HCT116 (cell line): ENCODE results near the gene TAF4. TPM values are rescaled to one million over a fixed set of nuclear protein-coding genes. Genes with fewer than 3 reads are reported as not detected.

ENCODE experiments used
- ATAC-seq: fragments of 200-7000 bp; cut with Tn5 transposase; 2 replicates; pipeline ENCODE4 v1.9.1; 2020; ENCODE audit warnings: mild to moderate bottlenecking, moderate library complexity
- BruUV-seq: library from RNA; stranded (reverse); fragments of 400-500 nt; replicated peaks from 2 replicates; lab custom pipeline; 2021; lab: Mats Ljungman, UMichigan
- CTCF ChIA-PET: fragments of 300-600 bp; sonication (Branson Sonifier 250); formaldehyde crosslinking; loops from one replicate; lab custom pipeline; 2021; ENCODE audit warnings: antibody characterized with exemption; lab: Charles Lee
- POLR2A ChIA-PET: fragments of 300-600, 350-600 bp; sonication (Branson Sonifier 250); formaldehyde crosslinking; loops from one replicate; lab custom pipeline; 2021; ENCODE audit warnings: antibody characterized with exemption; lab: Charles Lee
- RAD21 ChIA-PET, 2 experiments: fragments of 300-600 bp; sonication (Branson Sonifier 250); formaldehyde crosslinking; loops; one replicate each; lab custom pipeline; 2023; ENCODE audit warnings: low total read pairs in 2 of 2; ENCODE audit not compliant: uncharacterized antibody in 2 of 2, unreplicated experiment in 2 of 2, low non-redundant PET in 1 of 2; lab: Charles Lee
- DNase-seq: peaks from one replicate; pipeline ENCODE4 v3.0.0-alpha.2; 2010; ENCODE audit warnings: low read depth, low spot score
- H2AFZ ChIP-seq: fragments of 200-600 bp; shearing (Covaris generic), sonication (generic); 2 replicates; pipeline ENCODE4 v1.6.1; 2017; ENCODE audit warnings: low read depth, mixed run types, mixed read lengths, antibody characterized with exemption, low read length; ENCODE audit not compliant: poor library complexity, severe bottlenecking
- H3K27ac ChIP-seq: 2 replicates; pipeline ENCODE4 v1.5.1; 2012; ENCODE audit warnings: low read depth, low read length
- H3K27me3 ChIP-seq: fragments of 200-600 bp; sonication (generic); 2 replicates; pipeline ENCODE4 v1.6.1; 2016; ENCODE audit warnings: mixed run types, low read length, mixed read lengths; ENCODE audit not compliant: insufficient read depth
- H3K36me3 ChIP-seq, 2 experiments: fragments of 200-500 bp in 1 of 2; fragments of 200-600 bp in 1 of 2; sonication (Bioruptor generic) in 1 of 2; sonication (generic) in 1 of 2; 2 replicates each; pipeline versions ENCODE4 v1.5.1 to v1.6.1; 2014 to 2016; ENCODE audit warnings: low read length in 2 of 2, inconsistent platforms in 1 of 2, mixed read lengths in 1 of 2, mixed run types in 1 of 2; ENCODE audit not compliant: insufficient read depth in 2 of 2, control insufficient read depth in 1 of 2
- H3K4me1 ChIP-seq, 2 experiments: fragments of 200-600 bp in 1 of 2; sonication (generic) in 1 of 2; 2 replicates each; pipeline versions ENCODE4 v1.5.1 to v1.6.1; 2012 to 2017; ENCODE audit warnings: low read length in 2 of 2, inconsistent platforms in 1 of 2, mild to moderate bottlenecking in 1 of 2, mixed read lengths in 1 of 2, mixed run types in 1 of 2, moderate library complexity in 1 of 2; ENCODE audit not compliant: insufficient read depth in 2 of 2, control insufficient read depth in 1 of 2
- H3K4me2 ChIP-seq: fragments of 200-600 bp; sonication (generic); 2 replicates; pipeline ENCODE4 v1.6.1; 2017; ENCODE audit warnings: mixed run types, low read length, mixed read lengths
- H3K4me3 ChIP-seq, 2 experiments: fragments of 200-600 bp in 1 of 2; sonication (generic) in 1 of 2; replicated peaks in 1 of 2; 2 replicates each; pipeline ENCODE4 v1.5.1; 2011 to 2016; ENCODE audit warnings: low read length in 2 of 2, control low read depth in 1 of 2, low read depth in 1 of 2, mild to moderate bottlenecking in 1 of 2, mixed read lengths in 1 of 2, mixed run types in 1 of 2
- H3K79me2 ChIP-seq: fragments of 200-600 bp; sonication (generic); 2 replicates; pipeline ENCODE4 v1.6.1; 2017; ENCODE audit warnings: mild to moderate bottlenecking, mixed run types, low read length, moderate library complexity, mixed read lengths; ENCODE audit not compliant: insufficient read depth
- H3K9ac ChIP-seq: fragments of 200-600 bp; sonication (generic); 2 replicates; pipeline ENCODE4 v1.6.1; 2016; ENCODE audit warnings: low read length, mixed read lengths
- H3K9me2 ChIP-seq: fragments of 200-600 bp; sonication (generic), shearing (Covaris generic); 2 replicates; pipeline ENCODE4 v1.6.1; 2017; ENCODE audit warnings: mixed run types, mild to moderate bottlenecking, moderate library complexity; ENCODE audit not compliant: insufficient read depth
- H3K9me3 ChIP-seq, 2 experiments: fragments of 200-500 bp in 1 of 2; fragments of 200-600 bp in 1 of 2; sonication (Bioruptor generic) in 1 of 2; sonication (generic) in 1 of 2; 2 replicates each; pipeline ENCODE4 v1.6.1; 2014 to 2017; ENCODE audit warnings: low read length in 2 of 2, mixed read lengths in 2 of 2, inconsistent platforms in 1 of 2, low read depth in 1 of 2, mild to moderate bottlenecking in 1 of 2, mixed run types in 1 of 2, moderate library complexity in 1 of 2; ENCODE audit not compliant: control insufficient read depth in 1 of 2, insufficient read depth in 1 of 2
- H4K20me1 ChIP-seq: fragments of 200-600 bp; sonication (generic), shearing (Covaris generic); 2 replicates; pipeline ENCODE4 v1.6.1; 2017; ENCODE audit warnings: mixed run types, mild to moderate bottlenecking, moderate library complexity; ENCODE audit not compliant: insufficient read depth
- CEBPB ChIP-seq: IDR thresholded peaks from 2 replicates; pipeline ENCODE4 v1.6.1; 2012; ENCODE audit warnings: low read depth
- EZH2 ChIP-seq: fragments of 200-600 bp; sonication (generic); IDR thresholded peaks from 2 replicates; pipeline ENCODE4 v1.6.1; 2017; ENCODE audit warnings: antibody characterized with exemption, mixed run types
- FOSL1 ChIP-seq: IDR thresholded peaks from 2 replicates; pipeline ENCODE4 v1.6.1; 2012; ENCODE audit warnings: low read depth
- POLR2A ChIP-seq: IDR thresholded peaks from 2 replicates; pipeline ENCODE4 v1.7.0; 2011; ENCODE audit warnings: borderline replicate concordance; ENCODE audit not compliant: insufficient read depth, insufficient read length; ENCODE audit errors: extremely low read depth
- REST ChIP-seq: IDR thresholded peaks from 2 replicates; pipeline ENCODE4 v1.6.1; 2012; ENCODE audit warnings: low read depth
- TCF7L2 ChIP-seq: IDR thresholded peaks from 2 replicates; pipeline ENCODE4 v1.7.0; 2011; ENCODE audit warnings: borderline replicate concordance, inconsistent platforms; ENCODE audit not compliant: insufficient read depth, insufficient read length; ENCODE audit errors: extremely low read depth
- ZBTB33 ChIP-seq: IDR thresholded peaks from 2 replicates; pipeline ENCODE4 v1.6.1; 2011; ENCODE audit warnings: mild to moderate bottlenecking, low read length, moderate library complexity; ENCODE audit not compliant: insufficient replicate concordance; ENCODE audit errors: extremely low read depth
- ZFX ChIP-seq: fragments of 450-650 bp; IDR thresholded peaks from 2 replicates; pipeline ENCODE4 v1.6.1; 2017
- ZNF274 ChIP-seq: fragments of 200-500 bp; sonication (Bioruptor generic); IDR thresholded peaks from 2 replicates; pipeline ENCODE4 v1.6.1; 2014; ENCODE audit warnings: mild to moderate bottlenecking, low read depth, low read length, inconsistent platforms
- intact Hi-C: fragments of 100-400 bp; cut with micrococcal nuclease; formaldehyde crosslinking; loops from 2 replicates; pipeline ENCODE4 v1.10.0; 2022
- total RNA-seq: library from RNA; stranded (reverse); gene quantifications from one replicate; pipeline ENCODE4 v1.2.1, GENCODE V29; 2021; ENCODE audit not compliant: unreplicated experiment

The TAF4 gene
- total RNA-seq, 1 experiment from 2014 or later = 26.8 TPM

- Histone ChIP-seq H4K20me1 (no peaks in the 10 kb centered on the region), H3K36me3 (no peaks in the 10 kb centered on the region; a peak in 1 of 4 replicates), H3K4me3 (no peak overlapping the region), H3K27ac (no peak overlapping the region), H3K9me2 (no peaks in the 10 kb centered on the region), H2AFZ (no peak overlapping the region), H3K9ac (no peak overlapping the region), H3K27me3 (no peaks in the 10 kb centered on the region), H3K79me2 (peaks cover 93% of the 10 kb centered on the region), H3K4me1 (no peaks in the 10 kb centered on the region), H3K4me2 (no peak overlapping the region), H3K9me3 (no peaks in the 10 kb centered on the region)
- ChIA-PET CTCF (no interaction called here), RAD21 (no interaction called here), POLR2A (interaction anchor here (1.5 kb wide), 1 partner anchor 33 kb away, joined by 4 read pairs; the partner anchor contains the start of gene TAF4)
- intact Hi-C loops = no loop called here
- DNase-seq = no peak
- ATAC-seq = no peak
- no TSS peak for BruUV-seq
- TF ChIP-seq TCF7L2 (no peak), CEBPB (no peak), EZH2 (no peak), REST (no peak), POLR2A (no peak), ZBTB33 (no peak), FOSL1 (no peak), ZNF274 (no peak), ZFX (no peak)
Measured at GRCh38 chr20:62032609-62033368, 32.9 kb downstream of the TAF4 start.
